Stimulated activated CD8-positive, alpha-beta memory T cell treated with anti-CD3 and anti-CD28 coated beads, Interleukin-4, amount 100 ng/mL, for 1 hour (primary cell): ENCODE measurements around the gene TAF6.

Experiments used
- DNase-seq, 2 donors: peaks; one replicate each; pipeline ENCODE4 v3.0.0-alpha.2; 2020; ENCODE audit warnings: low read depth in 2 of 2, low spot score in 1 of 2

Gene TAF6

GRCh38 chr7:100119072-100119969 lies at the start of gene TAF6, which contains the start of gene CNPY4:
TAF6 (minus strand) TSS chr7:100119358; CDS start chr7:100114209, 5,149 bp downstream.
CNPY4 (plus strand) TSS chr7:100119634; CDS start chr7:100119745, 111 bp downstream.
- DNase-seq = peak; percentile 92 to 94

DNA sequence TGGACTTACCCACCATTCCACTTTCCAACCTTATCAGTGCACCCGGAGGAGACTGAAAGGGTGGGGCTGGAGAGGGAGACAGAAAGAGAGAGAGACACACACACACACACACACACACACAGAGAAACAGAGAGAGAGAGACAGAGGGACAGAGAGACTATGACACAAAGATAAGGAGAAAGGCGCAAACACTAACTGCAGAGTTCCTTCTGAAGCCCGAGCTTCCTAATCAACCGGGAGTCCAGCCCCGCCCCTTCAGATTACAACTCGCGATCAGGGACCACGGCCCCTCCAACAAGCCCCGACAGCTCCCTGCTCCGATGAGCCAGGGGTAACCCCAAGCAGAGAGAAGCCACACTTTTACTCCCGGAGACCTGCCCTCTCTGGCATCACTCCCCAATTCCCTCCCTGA lies 48.8 kb upstream of the TAF6 start:
- no peak for DNase-seq

DNA sequence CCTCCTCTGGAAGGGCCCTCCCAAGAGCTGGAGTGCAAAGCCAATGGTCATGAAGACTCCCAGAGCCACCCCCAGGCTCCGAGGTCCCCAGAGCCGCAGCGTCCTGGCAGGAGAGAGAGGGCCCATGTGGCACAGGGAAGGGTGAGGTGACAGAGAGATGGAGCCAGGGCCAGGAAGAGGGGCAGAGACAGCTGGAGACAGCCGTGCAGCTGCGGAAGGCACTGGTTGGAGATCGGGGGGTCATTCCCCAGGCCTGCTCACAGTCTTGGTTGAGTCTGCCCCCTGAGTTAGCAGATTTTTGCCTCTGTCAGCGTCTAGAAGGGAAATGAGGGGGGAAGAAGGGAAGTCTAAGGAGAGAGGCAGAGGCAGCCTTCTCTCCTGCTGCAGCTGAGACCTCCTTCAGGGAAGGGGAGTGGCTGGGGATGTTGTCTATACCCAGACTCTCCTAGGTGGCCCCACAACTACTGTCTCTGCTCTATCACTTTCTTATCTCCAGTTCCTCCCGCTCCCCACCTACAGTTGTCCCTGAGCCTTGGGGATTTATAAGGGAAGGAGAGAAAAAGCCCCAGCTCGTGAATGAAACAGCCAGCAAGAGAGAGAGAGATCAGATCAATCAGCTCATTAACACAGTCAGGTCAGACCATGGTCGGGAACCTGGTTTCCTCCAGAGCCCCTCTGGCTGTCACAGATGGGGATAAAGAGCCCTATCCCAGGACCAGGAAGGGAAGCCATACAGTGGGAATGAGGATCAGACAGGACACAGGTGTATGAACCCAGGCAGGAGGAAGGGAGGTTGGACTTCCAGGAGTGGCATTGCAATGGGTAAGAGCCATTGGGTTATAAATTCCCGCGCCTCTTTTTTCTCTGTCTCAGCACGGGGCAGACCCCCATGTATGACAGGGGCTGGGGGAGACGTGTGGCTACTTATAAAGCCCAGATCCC lies 48.1 kb upstream of the TAF6 start:
- no peak for DNase-seq

DNA sequence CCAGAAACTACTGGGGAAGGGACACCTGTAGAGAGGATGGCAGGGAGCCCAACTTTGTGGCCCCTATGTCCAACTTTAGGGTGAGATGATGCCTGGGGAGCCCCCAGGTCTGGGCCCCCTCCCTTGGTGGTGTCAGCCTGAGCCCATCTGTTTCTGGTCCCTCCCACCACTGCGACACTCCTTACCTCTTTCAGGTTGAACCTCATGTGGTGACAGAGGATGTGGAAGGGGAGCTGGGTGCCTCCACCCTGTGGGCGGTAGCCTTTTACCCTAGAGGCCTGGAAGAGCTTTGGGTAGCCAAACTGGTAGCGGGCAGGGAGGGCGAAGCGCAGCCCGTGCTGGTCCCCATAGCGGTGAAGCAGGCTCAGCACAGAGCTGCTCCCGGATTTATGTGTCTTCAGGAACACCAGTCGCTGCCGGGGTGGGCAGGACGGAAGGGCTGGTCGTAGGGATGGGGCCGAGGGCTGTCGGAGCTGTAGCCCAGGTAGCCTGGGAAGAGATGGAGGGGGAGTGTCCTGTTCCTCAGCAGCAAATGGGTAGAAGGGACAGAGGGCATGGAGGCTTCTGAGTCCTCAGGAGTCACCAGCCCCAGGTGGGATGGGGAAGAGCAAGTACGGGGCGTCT lies 47.3 kb upstream of the TAF6 start:
- no peak for DNase-seq

- no peak for DNase-seq
These were observed 44.7 kb upstream of the TAF6 start for GRCh38 chr7:100163871-100164270.

DNA sequence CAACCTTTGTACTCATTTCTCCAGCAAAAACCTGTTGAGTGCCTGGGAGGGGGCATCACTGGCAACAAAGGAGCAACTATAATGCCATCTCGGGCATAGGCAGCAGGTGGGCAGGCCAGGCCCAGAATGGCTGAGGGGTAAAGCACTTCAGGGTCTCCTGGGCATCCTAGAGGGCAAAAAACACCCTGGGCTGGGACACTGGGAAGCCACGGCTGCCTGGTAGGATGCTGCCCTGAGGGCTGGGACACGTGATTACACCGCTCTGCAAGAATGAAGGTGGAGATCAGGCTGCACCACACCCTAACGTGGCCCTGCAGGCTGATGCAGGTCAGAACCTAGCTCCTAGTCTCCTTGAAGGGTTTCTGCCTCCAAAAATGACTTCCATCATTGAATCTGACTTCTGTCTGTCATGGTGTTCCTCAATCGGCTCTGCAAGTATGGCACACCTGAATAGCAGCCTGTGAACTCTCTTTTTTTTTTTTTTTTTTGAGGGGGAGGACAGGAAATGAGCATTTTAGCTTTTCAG lies 43.9 kb upstream of the TAF6 start:
- DNase-seq = no peak

DNA sequence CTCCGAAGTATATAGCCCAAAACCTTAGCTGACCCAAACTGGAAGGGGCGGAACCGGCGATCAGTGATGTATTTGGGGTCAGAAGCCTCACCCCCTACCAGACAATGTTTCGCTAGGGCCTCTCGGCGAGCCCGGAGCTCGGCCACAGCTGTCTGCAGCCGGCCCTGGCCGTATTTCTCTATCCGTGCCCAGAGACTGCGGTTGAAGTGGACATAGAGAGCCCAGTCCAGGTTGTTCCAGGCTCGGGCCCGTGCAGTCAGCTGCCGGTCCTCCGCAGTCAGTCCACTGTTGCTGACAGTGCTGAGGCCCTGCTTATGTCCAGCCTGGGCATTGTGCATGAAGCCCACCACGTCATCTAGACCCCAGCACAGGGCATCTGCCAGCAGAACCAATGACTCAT lies 40.9 kb upstream of the TAF6 start:
- DNase-seq = no peak

DNA sequence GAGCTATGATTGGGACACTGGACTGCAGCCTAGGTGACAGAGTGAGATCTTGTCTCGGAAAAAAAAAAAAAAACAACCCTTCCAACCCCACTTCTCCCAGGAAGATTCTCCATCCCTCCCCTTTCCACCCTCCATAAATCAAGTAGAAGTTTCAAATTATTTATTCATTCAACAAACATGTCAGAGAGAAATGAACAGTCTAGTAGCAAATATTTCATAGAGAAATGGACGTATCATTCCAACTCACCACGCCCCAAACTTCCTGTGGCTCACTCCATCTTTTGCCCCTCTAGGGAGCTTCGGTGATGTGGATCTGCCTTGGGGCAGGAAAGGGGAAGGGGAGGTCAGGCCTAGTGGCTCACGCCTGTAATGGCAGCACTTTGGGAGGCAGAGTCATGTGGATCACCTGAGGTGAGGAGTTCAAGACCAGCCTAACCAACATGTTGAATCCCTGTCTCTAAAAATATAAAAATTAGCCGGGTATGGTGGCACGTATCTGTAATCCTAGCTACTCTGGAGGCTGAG lies 40.0 kb upstream of the TAF6 start:
- DNase-seq = no peak

DNA sequence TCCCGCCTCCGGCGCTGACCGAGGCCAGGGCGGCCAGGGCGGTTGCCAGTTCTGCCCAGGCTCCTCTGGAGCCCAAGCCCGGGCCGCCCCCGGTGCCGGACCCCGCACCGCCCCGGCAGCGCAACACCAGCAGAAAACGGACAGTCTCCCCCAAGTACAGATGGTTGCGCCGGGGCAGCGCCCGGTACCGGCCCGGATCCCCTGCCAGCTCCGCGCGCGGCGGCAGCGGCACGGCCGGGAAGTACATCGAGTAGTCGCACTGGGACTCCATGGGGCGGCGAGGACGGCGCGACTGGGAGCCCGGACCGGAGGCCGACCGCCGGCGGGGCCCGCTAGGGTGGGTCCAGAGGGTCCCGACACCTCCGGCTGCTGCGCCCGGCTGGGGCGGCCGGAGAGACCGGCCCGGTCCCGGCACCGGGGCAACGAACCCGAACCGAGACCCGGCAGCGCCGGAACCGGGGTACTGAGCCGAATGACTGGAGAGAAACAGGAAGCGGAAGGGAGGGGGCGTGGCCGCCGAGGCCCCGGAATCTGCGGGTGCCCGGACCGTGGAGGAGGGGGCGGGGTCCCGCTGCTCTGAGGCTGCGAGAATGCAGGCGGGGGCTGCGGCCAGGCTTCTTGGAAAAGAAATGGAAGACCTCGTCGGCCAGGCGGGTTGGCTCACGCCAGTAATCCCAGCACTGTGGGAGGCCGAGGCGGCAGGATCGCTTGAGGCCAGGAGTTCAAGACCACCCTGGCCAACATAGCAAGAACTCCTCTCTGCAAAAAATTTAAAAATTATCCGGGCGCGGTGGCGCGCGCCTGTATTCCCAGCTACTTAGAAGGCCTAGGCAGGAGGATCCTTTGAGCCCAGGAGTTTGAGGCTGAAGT lies 39.3 kb upstream of the TAF6 start, which contains the start of gene TRAPPC14:
Gene TRAPPC14, minus strand, starts transcription at position 495 of the 870 bp plus-strand sequence. Its CDS starts 224 bp downstream, at position 271.
- DNase-seq = peak; percentile 79 to 84

- no peak for DNase-seq
These were observed 38.4 kb upstream of the TAF6 start for GRCh38 chr7:100157334-100158228.

- no peak for DNase-seq
These were observed 37.8 kb upstream of the TAF6 start for GRCh38 chr7:100157069-100157333.

GRCh38 chr7:100156331-100157068 lies 37.3 kb upstream of the TAF6 start:
- DNase-seq = no peak

- no peak for DNase-seq
These were observed 36.6 kb upstream of the TAF6 start for GRCh38 chr7:100155553-100156317.

DNA sequence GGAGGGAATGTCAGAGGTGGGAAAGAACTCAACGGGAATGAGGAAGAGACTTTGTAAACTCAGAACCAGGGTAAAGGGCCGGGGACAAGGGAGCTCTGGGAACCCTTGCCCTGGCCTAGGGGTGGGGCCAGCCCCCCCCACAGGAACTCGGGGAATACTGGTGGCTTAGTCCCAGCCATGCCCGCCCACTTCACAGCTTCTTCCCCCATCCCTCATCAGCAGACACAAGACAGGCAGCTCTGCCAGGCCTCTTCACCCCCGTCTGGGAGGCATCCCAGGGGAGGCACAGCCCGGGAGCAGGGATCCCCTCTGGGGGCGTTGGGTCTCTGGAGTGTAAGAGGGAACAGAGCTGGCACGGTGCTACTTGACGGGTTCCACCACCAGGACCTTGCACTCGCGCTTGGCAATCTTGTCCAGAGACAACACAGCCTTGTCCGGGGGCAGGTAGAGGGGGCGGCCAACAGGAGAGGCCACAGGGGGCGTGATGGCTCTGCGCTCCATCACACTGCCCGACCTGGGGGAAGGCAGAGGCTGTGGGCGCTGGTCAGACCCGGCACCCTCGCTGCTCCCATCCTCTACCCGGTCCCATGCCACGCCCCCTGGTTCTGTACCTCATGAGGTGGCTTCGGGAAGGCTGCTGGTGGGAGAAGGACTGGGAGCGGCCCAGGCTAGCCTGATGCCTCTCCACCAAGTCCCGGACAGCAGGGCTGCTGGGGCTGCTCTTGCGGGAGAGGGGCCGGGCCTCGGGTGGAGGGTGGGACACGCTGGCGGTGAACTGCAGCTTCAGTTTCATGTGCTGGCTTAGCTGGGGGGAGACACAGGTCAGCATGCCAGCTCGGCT lies 35.7 kb upstream of the TAF6 start:
- no peak for DNase-seq

DNA sequence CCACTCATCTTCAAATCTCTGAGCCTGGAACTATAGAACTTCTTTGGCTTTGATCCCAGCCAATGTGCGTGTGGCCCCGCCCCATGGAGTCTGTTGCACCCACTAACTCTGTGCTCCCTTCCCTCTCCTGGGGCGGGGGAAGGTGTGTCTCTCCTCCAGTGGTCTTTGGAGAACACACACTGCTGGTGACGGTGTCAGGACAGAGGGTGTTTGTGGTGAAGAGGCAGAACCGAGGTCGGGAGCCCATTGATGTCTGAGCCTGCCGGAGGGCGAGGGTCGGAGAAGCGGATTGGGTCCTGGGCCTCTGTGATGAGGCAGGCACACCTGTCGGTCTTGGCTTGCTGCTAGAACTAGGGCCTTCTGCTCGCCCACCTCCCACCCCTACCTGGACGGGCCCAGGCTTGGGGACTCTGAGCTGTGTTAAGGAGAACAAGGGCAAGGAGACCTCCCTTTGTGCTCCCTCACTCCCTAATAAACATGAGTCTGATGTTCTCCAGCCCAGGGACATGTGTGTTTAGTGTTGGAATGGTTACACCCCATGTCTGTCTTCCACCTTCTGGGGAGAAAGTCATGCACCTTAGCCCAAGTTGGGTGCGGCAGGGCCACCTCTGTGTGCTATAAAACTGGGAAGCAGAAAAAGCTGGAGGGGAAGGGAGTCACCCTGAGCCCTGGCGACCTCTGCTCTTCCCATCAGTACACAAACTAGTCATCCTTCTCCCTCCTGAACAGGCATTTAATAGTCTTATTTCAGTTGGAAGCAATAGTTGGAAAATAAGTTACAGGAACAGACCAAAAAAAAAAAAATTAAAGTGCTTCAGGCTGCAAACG lies 34.8 kb upstream of the TAF6 start:
- no peak for DNase-seq
